Measurements from ENCODE around the gene RAPSN.

DNA sequence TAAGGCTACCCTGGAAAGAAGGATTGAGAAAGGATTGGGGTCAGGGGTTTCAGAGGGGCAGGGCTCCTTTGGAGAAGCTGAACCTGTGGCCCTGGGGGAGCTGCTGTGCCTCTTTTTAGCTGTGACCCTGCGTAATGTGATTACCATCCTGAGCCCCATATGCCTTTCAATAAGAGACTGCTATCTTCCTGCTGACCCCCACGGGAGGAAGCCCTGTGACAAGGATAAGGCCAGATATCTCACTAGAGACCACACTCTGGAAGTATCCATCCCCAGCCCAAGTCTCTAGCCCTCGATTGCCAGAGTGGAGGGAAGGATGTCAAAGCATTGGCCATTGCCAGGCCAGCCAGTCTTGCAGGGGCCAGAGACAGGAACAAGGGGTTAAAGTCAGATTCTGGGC lies 45.4 kb downstream of the RAPSN start:
- TF ChIP-seq CTCF (tag by site-specific recombination; IDR thresholded peaks at IDR 0.05) (no peak), ZBTB49 (tag by site-specific recombination; IDR thresholded peaks at IDR 0.05; ENCODE audit: low read depth) (no peak), TRIM28 (IDR thresholded peaks at IDR 0.05; ENCODE audit: borderline replicate concordance, low read length) (no peak), MZF1 (tag by site-specific recombination; IDR thresholded peaks at IDR 0.05; ENCODE audit: borderline replicate concordance) (no peak), KLF17 (tag by site-specific recombination; IDR thresholded peaks at IDR 0.05) (no peak), ZBTB21 (tag by site-specific recombination; IDR thresholded peaks at IDR 0.05) (no peak), ZNF585B (tag by site-specific recombination; IDR thresholded peaks at IDR 0.05) (no peak), PATZ1 (tag by site-specific recombination; IDR thresholded peaks at IDR 0.05) (no peak), ZNF121 (tag by site-specific recombination; IDR thresholded peaks at IDR 0.05) (no peak), ZNF175 (tag by site-specific recombination; IDR thresholded peaks at IDR 0.05) (no peak), KLF16 (tag by site-specific recombination; IDR thresholded peaks at IDR 0.05) (no peak)
